Heart left ventricle (tissue), 16 donors: ENCODE data around the gene COL5A3. TPM values are rescaled to one million over a fixed set of nuclear protein-coding genes. Genes with fewer than 3 reads are reported as not detected.
"Not testable (repeated sequence)": the region's sequence is repeated elsewhere in the genome, so short reads cannot be mapped to it uniquely, and the experiment has no call there.

Experiments used
- ATAC-seq, 4 donors: fragments of 200-7000 bp; cut with Tn5 transposase; one replicate each; pipeline ENCODE4 v1.9.1; 2020 to 2022; ENCODE audit warnings: moderate library complexity in 4 of 4, mild to moderate bottlenecking in 3 of 4, moderate number of reproducible peaks in 1 of 4
- DNase-seq, 5 donors: peaks; one replicate each; pipeline ENCODE4 v3.0.0-alpha.2; 2020
- H3K27ac ChIP-seq, 12 donors: fragments of 200-600 bp; sonication (generic) in 4 of 12; one replicate each; pipeline versions ENCODE4 v1.5.0 to v1.8.0; 2016 to 2022; ENCODE audit warnings: mild to moderate bottlenecking in 2 of 12
- H3K27me3 ChIP-seq, 9 donors: fragments of 200-600 bp; sonication (generic) in 2 of 9; one replicate each; pipeline versions ENCODE4 v1.5.1 to v1.8.0; 2016 to 2022; ENCODE audit warnings: mild to moderate bottlenecking in 3 of 9
- H3K36me3 ChIP-seq, 9 donors: fragments of 200-600 bp; sonication (generic) in 2 of 9; one replicate each; pipeline versions ENCODE4 v1.5.0 to v1.8.0; 2018 to 2022; ENCODE audit warnings: mild to moderate bottlenecking in 2 of 9
- H3K4me1 ChIP-seq, 12 donors: fragments of 200-600 bp; sonication (generic) in 4 of 12; one replicate each; pipeline versions ENCODE4 v1.5.0 to v1.8.0; 2016 to 2022; ENCODE audit warnings: mild to moderate bottlenecking in 3 of 12
- H3K4me3 ChIP-seq, 12 donors: fragments of 200-600 bp; sonication (generic) in 4 of 12; one replicate each; pipeline versions ENCODE4 v1.5.0 to v1.8.0; 2017 to 2022; ENCODE audit warnings: mild to moderate bottlenecking in 9 of 12, moderate library complexity in 4 of 12
- H3K9me3 ChIP-seq, 12 donors: fragments of 200-600 bp; sonication (generic) in 4 of 12; one replicate each; pipeline versions ENCODE4 v1.5.0 to v1.8.0; 2016 to 2022; ENCODE audit warnings: mild to moderate bottlenecking in 1 of 12
- POLR2A ChIP-seq, 2 donors: fragments of 450-650 bp; IDR thresholded peaks; one replicate each; pipeline ENCODE4 v1.6.1; 2017; ENCODE audit warnings: antibody characterized with exemption in 2 of 2, mild to moderate bottlenecking in 2 of 2, moderate library complexity in 2 of 2
- WGBS, 4 donors: extraction: QIAGEN DNeasy Blood & Tissue Kit in 2 of 4; methylation state at CpG; one replicate each; pipeline versions ENCODE4 v1.1.5 to v1.1.7; 2013 to 2018; 5-methylcytosine and 5-hydroxymethylcytosine counted together
- intact Hi-C, 10 donors: fragments of 100-400 bp; cut with DNase I; formaldehyde crosslinking; loops; one replicate each; pipeline versions ENCODE4 v1.11.1 to v1.14.2; 2022
- polyA plus RNA-seq, 2 donors: library from polyadenylated mRNA; stranded (reverse); fragments of 200-250 nt; gene quantifications; one replicate each; pipeline ENCODE4 v1.2.3, GENCODE V29; 2013
- total RNA-seq, 9 donors: library from RNA; depleted of rRNA in 2 of 9; stranded (reverse); fragments of >200 nt in 2 of 9; fragmentation: NEBNext Ultra II Directional in 3 of 9; extraction: Animal tissue kit (Norgen Biotek cat#: 25700) in 3 of 9; gene quantifications; one replicate each; pipeline versions ENCODE4 v1.1.0 to v1.2.4, GENCODE V29; 2016 to 2023
- TF ChIP-seq, protein P1 (sequence below), 12 donors: fragments of 200-600 bp; sonication (generic) in 4 of 12; IDR thresholded peaks; one replicate each; pipeline versions ENCODE4 v1.5.0 to v1.8.0; 2018 to 2022; ENCODE audit warnings: antibody characterized with exemption in 12 of 12, mild to moderate bottlenecking in 5 of 12
- donor health status: ischemic (EF 13 %, LVEDD 7.1; RV severe dilation, severe dysfunction).
- donor health status: healthy with polysubstance abuse.
- donor health status: DM: no; HTN: yes; CAD: no.
- donor health status: DM: no; HTN: no; CAD: no.
- donor health status: ischemic (EF 25% LVEDD 6.9; RV normal size, moderate dysfunction).
- donor health status: ischemic (EF 25% LVEDD 5.7; RV mildly dilated, moderate dysfunction).
- donor health status: healthy.
- donor health status: DM: yes; HTN: yes; CAD: no.
- donor health status: ischemic (EF 35%, LVEDD 5.7; RV mildly dilated, moderate dysfunction).
- donor health status: nonischemic (EF 11% LVEDD 7.7; RV severe dilation, severe dysfunction).
- donor health status: DM: yes; HTN: yes; CAD: no.
- donor health status: PGD.
- donor health status: ischemic (EF 29% LVEDD 5.4; RV normal size, mild dysfunction).
- donor health status: nonischemic (EF 23%, LVEDD 6.1; RV moderate dilation, normal function).

Gene COL5A3
- total and polyA plus RNA-seq, 11 donors = 5.0 to 34.1 (median 12.2) TPM

DNA sequence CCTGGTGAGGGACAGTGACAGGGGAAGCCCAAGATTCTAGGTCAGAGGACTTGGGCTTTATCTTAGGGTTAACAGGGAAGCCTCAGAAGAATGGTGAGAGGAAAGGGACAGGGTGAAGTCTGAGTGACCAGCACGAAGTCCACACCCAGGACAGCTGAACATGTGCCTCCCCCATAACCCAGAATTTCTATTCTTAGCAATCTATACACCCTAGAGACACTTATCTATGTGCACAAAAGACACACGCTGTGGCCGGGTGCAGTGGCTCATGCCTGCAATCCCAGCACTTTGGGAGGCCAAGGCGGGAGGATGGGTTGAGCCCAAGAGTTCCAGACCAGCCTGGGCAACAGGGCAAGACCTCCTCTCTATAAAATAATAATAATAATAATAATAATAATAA, 62.9 kb downstream of the COL5A3 start:
- H3K4me1 ChIP-seq = peaks cover 0 to 25% (median 6%) of the 10 kb centered on the region in 12 donors
- no peak for TF ChIP-seq POLR2A (IDR thresholded peaks at IDR 0.05)
- TF ChIP-seq, protein P1, sequence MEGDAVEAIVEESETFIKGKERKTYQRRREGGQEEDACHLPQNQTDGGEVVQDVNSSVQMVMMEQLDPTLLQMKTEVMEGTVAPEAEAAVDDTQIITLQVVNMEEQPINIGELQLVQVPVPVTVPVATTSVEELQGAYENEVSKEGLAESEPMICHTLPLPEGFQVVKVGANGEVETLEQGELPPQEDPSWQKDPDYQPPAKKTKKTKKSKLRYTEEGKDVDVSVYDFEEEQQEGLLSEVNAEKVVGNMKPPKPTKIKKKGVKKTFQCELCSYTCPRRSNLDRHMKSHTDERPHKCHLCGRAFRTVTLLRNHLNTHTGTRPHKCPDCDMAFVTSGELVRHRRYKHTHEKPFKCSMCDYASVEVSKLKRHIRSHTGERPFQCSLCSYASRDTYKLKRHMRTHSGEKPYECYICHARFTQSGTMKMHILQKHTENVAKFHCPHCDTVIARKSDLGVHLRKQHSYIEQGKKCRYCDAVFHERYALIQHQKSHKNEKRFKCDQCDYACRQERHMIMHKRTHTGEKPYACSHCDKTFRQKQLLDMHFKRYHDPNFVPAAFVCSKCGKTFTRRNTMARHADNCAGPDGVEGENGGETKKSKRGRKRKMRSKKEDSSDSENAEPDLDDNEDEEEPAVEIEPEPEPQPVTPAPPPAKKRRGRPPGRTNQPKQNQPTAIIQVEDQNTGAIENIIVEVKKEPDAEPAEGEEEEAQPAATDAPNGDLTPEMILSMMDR (IDR thresholded peaks at IDR 0.05) = no peak
- H3K36me3 ChIP-seq = no peaks in the 10 kb centered on the region
- intact Hi-C loops = loop anchor here in 5 of 10 donors (5.0 to 10.0 kb wide), 4 partner anchors 40 to 60 kb away; no protein-coding TSS in a partner anchor
- H3K9me3 ChIP-seq = peaks cover 0 to 4% (median 0%) of the 10 kb centered on the region in 12 donors
- ATAC-seq = no peak
- no peak for DNase-seq
- H3K27me3 ChIP-seq = peaks cover 0 to 6% (median 0%) of the 10 kb centered on the region in 9 donors
- no peak overlapping the region for H3K27ac ChIP-seq
- WGBS, 4 donors = 34 to 55% (median 45%) methylated on average over 4 of the region's 4 CpGs
- H3K4me3 ChIP-seq = no peak overlapping the region

DNA sequence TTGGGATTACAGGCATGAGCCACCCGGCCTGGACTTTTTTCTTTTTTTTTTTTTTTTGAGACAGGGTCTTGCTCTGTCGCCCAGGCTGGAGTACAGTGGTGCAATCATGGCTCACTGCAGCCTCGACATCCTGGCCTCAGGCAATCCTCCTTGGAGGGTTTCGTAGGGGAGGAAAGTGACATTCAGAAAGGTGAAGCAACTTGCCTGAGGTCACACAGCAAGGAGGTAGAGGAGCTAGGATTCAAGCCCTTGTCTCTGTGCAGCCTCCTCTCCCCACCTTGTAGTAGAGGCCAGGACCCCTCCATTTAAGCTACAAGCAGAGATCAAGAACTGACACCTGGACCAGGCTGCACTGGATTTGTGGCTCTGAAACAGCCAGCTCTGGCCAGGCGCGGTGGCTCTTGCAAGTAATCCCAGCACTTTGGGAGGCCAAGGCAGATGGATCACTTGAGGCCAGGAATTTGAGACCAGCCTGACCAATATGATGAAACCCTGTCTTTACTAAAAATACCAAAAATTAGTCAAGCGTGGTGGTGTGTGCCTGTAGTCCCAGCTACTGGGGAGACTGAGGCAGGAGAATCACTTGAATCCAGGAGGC, 63.7 kb downstream of the COL5A3 start:
- not testable (repeated sequence) for DNase-seq, H3K4me3 ChIP-seq, H3K27me3 ChIP-seq, H3K36me3 ChIP-seq, ATAC-seq
- H3K4me1 ChIP-seq = peaks cover 0 to 25% (median 6%) of the 10 kb centered on the region in 12 donors
- peak overlapping the region in 5 of 12 donors; percentile 60 to 77 (median 76) for H3K27ac ChIP-seq
- peaks cover 0 to 12% (median 5%) of the 10 kb centered on the region in 12 donors for H3K9me3 ChIP-seq
- 75 to 83% (median 83%) methylated on average over 7 of the region's 7 CpGs for WGBS, 4 donors
- intact Hi-C loops = loop anchor here in 5 of 10 donors (5.0 to 10.0 kb wide), 4 partner anchors 41 to 61 kb away; no protein-coding TSS in a partner anchor

DNA sequence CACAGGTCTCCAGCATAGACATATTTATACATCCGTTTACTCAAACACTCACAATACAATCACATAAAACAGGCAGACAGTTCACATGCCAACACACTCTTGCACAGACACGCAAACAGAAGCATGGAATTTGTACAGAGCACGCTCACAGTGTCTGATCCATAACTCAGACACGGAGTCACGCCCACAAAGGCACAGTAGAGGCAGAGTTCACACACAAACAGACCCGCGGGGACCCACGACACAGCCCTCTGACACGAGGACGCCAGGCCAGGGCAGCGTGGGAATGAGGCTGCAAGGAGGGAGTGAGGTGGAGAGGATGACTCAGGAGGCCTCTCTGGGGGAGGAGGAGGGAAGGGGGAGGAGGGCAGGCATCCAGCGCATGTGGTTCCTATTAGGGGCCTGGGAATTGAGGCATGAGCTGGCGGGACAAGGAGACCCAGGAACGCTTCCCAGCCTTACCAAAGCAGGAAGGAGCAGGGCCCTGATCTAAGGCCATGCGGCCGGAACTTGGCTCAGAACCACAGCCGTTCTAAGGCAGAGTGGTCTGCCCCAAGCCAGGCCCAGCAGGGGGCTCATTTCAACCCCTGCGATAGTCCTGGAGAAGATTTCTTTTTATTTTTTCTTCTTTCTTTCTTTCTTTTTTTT, 64.9 kb downstream of the COL5A3 start:
- WGBS, 4 donors = 28 to 36% (median 32%) methylated on average over 18 of the region's 18 CpGs
- H3K27me3 ChIP-seq = peaks cover 0 to 6% (median 0%) of the 10 kb centered on the region in 9 donors
- peak; percentile 86 to 92 (median 91) for DNase-seq
- TF ChIP-seq POLR2A (IDR thresholded peaks at IDR 0.05) = no peak
- TF ChIP-seq, protein P1 (IDR thresholded peaks at IDR 0.05) = peak in 4 of 12 donors; percentile 22 to 48 (median 32)
- ATAC-seq = peak; percentile 92 to 97 (median 96)
- intact Hi-C loops = loop anchor here in 5 of 10 donors (1.0 to 10.0 kb wide), 5 partner anchors 42 to 63 kb away; no protein-coding TSS in a partner anchor
- no peak overlapping the region for H3K4me3 ChIP-seq
- peaks cover 0 to 16% (median 6%) of the 10 kb centered on the region in 12 donors for H3K9me3 ChIP-seq
- peaks cover 0 to 25% (median 6%) of the 10 kb centered on the region in 12 donors for H3K4me1 ChIP-seq
- H3K27ac ChIP-seq = peak overlapping the region in 11 of 12 donors; percentile 49 to 80 (median 71)
- H3K36me3 ChIP-seq = no peaks in the 10 kb centered on the region

DNA sequence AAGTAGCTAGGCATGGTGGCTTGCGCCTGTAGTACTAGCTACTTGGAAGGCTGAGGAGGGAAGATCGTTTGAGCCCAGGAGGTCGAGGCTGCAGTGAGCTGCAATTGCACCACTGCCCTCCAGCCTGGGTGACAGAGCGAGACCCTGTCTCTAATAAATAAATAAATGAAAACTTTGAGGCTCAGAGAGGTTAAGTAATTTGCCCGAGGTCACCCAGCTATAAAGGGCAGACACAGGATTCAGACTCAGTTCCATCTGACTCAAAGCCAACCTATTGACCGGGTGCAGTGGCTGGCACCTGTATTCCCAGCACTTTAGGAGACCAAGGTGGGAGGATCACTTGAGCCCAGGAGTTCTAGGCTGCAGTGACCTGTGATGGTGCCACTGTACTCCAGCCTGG, 66.6 kb downstream of the COL5A3 start:
- Histone ChIP-seq H3K27me3 (peaks cover 0 to 16% (median 0%) of the 10 kb centered on the region in 9 donors), H3K4me3 (no peak overlapping the region), H3K9me3 (peaks cover 0 to 16% (median 6%) of the 10 kb centered on the region in 12 donors), H3K4me1 (peaks cover 0 to 25% (median 6%) of the 10 kb centered on the region in 12 donors), H3K27ac (no peak overlapping the region), H3K36me3 (no peaks in the 10 kb centered on the region)
- ATAC-seq = no peak
- no peak for TF ChIP-seq POLR2A (IDR thresholded peaks at IDR 0.05)
- TF ChIP-seq, protein P1 (IDR thresholded peaks at IDR 0.05) = no peak
- intact Hi-C loops = loop anchor here in 2 of 10 donors (5.0 to 10.0 kb wide), 2 partner anchors 61 to 64 kb away; no protein-coding TSS in a partner anchor
- WGBS, 4 donors = 84 to 89% (median 88%) methylated on average over 6 of the region's 6 CpGs
- no peak for DNase-seq
